Raji (cell line): ENCODE results near the gene GRIN2D.

Experiments
- POLR2A ChIP-seq: IDR thresholded peaks from 2 replicates; pipeline ENCODE4 v1.6.1; 2011; ENCODE audit warnings: low read depth, low read length, control low read depth; ENCODE audit not compliant: insufficient read depth

GRIN2D gene

GRCh38 chr19:48443256-48443655 is 49.8 kb downstream of the GRIN2D start:
- no peak for TF ChIP-seq POLR2A
